Measurements from ENCODE around the gene UCHL1.
"Not testable (repeated sequence)": the region's sequence is repeated elsewhere in the genome, so short reads cannot be mapped to it uniquely, and the experiment has no call there.

The UCHL1 gene

DNA sequence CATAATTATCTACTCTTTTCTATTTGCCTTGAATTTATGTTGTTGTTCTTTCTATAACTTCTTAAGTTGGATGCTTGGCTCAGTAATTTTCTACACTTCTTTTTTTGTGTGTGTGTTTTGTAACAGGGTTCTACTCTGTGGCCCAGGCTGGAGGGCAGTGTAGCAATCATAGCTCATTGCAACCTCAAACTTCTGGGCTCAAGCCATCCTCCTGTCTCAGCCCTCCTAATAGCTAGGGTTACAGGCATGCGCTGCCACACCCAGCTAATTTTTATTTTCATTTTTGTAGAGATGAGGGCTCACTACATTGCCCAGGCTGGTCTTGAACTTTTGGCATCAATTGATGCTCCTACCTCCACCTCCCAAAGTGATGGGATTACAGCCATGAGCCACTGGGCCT, 20.7 kb upstream of the UCHL1 start:
- DNase-seq: no peak

DNA sequence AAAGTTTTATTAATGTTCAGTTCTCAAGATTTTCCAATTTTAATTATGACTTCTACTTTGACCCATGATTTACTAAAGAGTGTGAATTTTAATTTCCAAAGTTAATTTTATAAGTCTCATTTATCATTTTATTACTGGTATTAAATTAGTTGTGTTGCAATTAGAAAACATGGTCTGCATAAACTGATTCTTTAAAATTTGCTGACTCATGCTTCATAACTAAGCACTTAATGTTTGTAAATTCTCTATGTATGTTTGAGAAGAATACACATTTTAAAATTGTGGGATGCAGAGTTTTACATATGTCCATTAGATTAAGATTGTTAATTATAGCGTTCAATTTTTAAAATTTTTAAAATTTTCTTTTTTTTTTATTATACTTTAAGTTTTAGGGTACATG, 20.2 kb upstream of the UCHL1 start:
- no peak for DNase-seq

DNA sequence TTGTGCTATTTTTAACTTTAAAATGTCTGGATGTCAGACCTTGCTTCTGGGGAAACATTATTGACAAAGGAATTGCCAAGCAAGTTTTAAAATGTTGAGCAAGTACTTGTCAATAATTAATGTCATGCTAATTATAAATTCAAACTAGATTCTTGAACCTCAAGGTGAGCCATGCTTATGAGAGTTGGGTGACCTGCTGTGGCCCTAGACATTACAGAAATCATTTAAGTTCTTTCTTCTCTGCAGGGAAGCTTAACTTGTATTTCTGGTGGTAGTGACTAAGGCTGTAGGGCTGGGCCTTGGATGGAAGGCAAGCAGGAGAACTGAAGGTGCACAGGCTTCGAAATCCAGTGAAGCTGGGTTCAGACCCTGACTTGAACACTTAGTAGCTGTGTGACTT, 14.8 kb upstream of the UCHL1 start:
- DNase-seq: no peak

DNA sequence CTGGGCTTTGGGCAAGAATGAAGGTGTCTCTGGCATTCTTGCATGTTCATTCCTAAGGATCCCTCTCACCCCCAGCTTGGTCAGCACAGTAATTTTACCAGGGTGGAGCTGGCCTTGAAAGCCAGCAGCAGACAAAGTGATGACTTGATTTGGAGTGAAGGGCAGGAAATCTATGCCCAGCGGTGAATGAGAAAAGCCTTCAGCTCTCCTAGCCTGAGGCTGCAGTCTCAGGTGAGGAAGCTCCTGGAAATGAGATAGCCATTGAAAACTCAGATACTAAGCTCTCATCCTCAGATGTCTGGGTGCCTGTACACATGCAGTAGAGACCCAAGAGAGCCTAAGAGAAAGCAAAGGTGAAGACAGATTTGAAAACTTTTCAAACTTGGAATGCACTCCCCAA, 10.7 kb upstream of the UCHL1 start:
- no peak for DNase-seq

DNA sequence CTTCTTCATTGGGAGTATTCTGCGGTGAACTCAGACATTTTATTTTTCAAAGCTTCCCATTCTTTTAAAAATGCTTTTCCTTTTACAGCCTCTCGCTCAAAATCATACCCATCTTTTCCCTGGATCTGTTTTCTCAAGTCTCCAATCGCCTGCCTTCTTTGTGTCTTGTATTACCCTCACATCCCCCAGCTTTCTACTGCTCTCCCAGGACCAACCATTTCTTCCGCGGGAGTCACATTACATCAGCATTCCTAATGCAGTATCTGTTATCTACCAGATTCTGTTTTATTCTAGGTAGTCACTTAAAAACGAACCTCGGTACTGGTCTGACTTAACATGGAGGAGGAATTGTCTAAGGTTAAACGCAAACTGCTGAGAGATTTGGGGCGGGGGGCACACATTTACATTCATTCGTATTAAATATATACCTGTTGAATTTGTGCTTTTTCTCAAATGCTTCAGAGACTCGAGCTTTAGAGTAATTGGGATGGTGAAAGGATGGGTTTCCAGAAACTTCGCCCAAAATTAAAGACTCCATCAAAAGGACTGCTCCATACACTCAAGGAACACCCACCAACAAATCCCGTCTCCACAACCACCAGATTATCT, 493 bp upstream of the UCHL1 start:
- peak in 8 of 58 donors; percentile 9 to 56 (median 27) for DNase-seq

DNA sequence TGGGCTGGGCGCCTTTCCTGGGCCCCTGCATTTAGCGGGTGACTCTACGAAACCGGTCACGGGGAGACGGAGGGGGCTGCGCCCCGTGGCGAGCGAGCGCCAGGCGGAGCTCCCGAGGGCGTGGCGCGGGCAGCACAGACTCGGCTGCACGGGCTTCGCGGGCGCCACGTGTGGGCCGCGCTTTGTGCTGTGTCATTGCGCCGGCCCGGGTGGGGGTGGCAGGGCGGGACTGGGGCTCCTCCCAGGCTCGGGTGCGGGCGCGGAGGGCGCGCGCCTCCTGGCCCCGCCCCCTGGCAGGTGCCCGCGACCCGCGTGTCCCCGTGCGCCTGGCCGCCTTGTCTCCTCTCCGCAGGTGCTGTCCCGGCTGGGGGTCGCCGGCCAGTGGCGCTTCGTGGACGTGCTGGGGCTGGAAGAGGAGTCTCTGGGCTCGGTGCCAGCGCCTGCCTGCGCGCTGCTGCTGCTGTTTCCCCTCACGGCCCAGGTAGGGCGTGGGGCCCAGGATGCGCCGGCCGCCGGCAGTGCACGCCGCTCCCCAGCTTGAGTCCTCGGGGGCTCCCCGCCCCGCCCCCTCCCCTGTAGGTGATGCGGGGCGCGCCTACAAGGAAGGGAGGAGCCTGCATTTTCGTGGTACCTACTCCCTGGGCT, 651 bp downstream of the UCHL1 start:
- DNase-seq: peak in 51 of 58 donors; percentile 12 to 82 (median 48)

DNA sequence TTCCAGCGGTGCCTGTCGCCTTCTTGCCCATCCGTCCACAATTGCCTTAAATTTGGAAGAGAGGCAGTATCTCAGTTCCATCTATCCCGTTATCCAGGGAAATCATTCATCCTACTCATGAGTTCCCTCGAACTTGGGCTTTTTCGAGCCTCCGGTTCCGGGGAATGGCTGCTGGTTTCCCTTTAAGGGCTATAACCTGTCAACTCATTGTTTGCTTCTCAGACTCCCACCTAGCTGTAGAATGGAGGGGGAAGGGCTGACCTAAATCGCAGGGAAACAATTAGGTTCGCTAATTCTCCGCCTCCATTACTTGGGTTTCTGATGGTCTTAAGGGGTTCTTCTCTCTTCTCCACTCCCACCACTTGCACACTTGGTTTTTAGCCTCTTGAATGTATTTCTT, 1.2 kb downstream of the UCHL1 start:
- peak in 2 of 58 donors; percentile 22 to 25 for DNase-seq

DNA sequence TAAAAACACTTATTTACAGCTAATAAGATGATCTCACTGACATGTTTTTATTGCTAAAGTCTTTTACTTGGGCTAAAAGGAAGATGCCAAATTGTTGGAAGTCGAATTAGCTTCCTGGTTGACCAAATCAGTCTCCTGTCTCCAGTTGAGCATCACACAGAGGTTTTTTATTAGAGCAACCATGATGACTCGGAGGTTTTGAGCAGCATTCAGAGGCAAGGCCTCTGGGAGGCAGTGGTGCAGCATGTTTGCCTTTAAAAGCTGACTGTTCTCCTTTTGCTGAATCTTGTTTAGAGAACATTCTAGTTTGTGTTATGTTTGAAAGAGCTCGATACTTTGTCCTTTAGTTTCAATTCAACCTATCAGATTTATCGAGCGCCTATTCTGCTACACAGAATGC, 2.1 kb downstream of the UCHL1 start:
- DNase-seq: peak in 45 of 58 donors; percentile 3 to 83 (median 30)

DNA sequence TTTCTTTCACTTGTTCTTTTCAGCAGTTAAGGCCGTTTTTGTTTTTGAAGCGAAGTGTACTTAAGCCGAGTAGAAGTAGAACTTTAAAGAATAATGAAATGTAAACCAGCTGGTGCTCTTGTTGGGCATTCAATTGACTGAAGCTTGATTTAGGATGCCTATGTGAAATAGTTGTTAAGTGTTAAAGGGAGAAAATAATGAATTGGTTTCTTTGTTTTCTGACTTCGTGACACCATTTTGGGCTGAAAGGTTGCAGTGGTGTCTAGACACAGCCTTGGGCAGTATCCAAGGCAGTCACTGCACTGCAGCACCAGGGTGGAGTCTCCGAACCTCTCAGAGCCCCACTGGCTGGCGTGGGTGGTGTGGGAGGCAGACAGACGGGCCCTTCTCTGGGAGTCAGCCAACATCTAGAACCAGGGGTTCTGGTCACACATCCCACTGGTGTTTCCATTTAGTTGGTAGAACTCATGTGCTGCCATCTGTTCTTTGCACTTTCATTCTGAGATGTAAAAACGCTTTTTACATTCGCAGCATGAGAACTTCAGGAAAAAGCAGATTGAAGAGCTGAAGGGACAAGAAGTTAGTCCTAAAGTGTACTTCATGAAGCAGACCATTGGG, 3.5 kb downstream of the UCHL1 start:
- DNase-seq: peak in 31 of 58 donors; percentile 1 to 55 (median 19)

DNA sequence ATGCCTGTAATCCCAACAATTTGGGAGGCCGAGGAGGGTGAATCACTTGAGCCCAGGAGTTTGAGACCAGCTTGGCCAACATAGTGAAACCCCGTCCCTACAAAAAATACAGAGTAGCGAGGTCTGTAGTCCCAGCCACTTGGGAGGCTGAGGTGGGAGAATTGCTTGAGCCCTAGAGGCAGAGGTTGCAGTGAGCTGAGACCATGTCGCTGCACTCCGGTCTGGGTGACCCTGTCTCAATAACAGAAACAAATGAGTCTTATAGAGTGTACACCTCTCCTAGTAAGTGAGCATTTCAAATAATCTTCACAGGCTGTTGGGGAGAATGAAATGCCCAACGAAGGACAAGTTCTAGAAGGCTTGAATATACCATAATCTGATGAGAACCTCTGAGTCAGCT, 5.5 kb downstream of the UCHL1 start:
- DNase-seq: no peak

DNA sequence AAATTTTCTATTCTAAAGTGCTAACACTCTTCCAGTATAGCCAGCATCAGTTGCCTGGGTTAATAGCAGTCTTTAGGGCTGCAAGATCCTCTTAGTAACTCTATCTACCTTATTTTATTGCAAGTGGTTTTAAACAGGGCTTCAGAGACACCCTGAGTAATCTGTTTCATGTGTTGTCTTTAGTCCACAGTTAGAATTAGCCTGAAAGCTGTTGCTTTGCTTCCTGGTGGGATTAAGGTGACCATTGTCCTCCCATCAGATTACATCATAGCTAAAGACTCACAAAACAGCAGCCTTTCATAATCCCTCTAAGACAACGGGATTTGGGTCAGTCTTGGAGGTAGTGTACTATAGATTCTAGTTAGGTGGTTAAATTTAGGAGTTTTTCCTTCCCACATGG, 7.5 kb downstream of the UCHL1 start:
- no peak for DNase-seq

DNA sequence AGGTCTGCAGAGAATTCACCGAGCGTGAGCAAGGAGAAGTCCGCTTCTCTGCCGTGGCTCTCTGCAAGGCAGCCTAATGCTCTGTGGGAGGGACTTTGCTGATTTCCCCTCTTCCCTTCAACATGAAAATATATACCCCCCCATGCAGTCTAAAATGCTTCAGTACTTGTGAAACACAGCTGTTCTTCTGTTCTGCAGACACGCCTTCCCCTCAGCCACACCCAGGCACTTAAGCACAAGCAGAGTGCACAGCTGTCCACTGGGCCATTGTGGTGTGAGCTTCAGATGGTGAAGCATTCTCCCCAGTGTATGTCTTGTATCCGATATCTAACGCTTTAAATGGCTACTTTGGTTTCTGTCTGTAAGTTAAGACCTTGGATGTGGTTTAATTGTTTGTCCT, 11.3 kb downstream of the UCHL1 start:
- no peak for DNase-seq

DNA sequence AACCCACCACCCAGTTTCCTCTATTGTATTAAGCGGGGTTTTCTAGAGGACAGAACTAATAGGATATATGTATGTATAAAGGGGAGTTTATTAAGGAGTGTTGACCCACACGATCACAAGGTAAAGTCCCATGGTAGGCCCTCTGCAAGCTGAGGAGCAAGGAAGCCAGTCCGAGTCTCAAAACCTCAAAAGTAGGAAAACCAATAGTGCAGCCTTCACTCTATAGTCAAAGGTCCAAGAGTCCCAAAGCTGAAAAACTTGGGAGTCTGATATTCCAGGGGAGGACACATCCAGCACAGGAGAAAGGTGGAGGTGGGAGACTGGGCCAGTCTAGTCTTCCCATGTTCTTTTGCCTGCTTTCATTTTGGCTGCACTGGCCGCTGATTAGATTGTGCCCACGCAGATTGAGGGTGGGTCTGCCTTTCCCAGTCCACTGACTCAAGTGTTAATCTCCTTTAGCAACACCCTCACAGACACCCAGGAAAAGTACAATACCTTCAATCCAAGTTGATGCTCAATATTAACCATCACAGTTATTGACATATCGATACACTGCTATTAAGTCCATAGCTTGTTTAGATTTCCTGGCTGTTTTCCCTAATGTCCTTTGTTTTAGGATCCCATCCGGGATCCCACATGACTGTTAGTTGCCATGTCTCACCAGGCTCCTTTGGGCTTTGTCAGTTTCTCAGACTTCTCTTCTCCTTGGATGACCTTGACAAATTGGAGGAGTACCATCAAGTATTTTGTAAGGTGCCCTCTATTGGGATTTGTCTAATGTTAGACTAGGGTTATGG, 12.2 kb downstream of the UCHL1 start:
- DNase-seq: no peak

DNA sequence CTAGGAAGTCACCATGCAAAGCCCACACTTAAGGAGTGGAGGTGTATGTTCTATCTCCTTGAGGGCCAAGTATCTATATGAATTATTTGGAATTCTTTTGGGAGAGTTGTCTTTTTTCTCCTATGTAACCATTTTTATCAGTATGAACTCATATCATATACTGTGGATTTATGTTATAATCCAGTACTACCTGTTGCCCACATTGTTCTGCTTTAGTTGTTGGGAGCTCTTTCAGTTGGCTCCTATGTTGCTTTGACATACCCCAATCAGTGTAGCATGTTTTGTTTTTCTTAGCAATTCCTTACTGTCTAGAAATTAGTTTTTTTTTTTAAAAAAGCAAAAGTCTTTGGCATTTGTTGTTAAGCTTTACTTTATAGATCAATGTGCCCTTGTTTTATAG, 13.0 kb downstream of the UCHL1 start:
- DNase-seq: no peak

DNA sequence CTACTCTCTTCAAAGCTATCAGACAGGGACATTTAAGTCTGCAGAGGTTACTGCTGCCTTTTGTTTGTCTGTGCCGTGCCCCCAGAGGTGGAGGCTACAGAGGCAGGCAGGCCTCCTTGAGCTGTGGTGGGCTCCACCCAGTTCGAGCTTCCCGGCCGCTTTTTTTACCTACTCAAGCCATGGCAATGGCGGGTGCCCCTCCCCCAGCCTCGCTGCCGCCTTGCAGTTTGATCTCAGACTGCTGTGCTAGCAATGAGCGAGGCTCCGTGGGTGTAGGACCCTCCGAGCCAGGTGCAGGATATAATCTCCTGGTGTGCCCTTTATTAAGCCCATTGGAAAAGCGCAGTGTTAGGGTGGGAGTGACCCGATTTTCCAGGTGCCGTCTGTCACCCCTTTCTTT, 19.2 kb downstream of the UCHL1 start:
- not testable (repeated sequence) for DNase-seq

DNA sequence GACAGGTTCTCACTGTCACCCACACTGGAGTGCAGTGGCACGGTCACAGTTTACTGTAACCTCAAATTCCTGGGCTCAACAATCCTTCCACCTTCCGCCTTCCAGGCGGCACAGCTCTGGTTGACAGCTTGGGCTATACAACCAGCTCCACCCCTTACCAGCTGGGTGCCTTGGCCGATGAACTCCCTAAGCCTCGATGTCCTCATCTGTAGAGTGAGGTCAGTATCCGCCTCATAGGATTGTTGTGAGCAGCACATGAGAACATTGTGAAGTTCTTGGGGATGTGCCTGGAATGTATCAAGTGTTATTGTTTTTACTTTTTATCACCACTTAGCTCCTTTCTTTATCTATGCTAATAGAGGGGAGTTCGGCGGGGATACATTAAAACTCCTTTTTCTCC, 23.3 kb downstream of the UCHL1 start:
- no peak for DNase-seq

DNA sequence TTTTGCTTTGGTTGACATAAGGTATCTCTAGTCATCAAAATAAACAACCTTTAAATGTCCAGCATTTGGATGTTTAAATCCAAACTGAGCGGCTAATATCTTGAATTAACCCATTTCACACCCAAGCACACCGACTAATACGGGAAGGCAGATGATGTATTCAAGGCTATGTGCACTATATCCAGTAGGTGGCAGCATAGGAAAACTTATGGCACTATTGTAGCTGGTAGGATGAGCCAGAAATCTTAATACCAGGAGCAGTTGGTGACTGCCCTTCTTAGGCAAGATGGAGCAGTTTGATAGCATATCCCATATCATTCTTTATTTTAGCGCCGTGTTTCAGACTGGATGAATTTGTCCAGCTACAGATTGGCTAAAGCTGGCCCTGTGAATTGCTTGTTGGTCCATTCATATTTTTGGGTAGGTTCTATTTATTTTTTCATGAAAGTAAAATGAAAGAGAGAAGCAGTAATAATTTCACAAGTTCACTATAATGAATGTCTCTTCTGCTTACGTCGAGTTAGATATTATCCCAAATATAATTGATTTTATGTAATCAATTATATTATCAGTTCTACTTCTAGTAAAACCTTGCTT, 24.4 kb downstream of the UCHL1 start:
- DNase-seq: peak in 27 of 58 donors; percentile 4 to 81 (median 24)

DNA sequence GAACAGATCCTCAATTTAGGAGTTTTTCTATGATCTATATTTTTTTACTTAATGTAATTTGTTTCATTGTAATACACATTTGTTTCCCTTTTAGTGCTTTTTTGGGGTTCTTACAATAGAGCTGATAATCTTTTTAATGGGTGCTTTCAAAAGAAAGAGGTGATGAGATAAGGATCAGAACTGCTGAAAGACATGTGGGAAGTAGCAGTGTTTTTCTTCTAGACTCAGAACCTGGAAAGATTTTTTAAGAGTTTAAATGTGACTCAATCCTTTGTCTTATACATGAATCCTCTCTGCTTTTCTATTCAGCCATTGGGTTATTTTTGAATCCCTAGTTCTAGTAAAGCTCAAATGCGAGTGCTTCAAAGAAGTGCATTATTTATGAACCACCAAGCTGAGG, 25.6 kb downstream of the UCHL1 start:
- DNase-seq: no peak

DNA sequence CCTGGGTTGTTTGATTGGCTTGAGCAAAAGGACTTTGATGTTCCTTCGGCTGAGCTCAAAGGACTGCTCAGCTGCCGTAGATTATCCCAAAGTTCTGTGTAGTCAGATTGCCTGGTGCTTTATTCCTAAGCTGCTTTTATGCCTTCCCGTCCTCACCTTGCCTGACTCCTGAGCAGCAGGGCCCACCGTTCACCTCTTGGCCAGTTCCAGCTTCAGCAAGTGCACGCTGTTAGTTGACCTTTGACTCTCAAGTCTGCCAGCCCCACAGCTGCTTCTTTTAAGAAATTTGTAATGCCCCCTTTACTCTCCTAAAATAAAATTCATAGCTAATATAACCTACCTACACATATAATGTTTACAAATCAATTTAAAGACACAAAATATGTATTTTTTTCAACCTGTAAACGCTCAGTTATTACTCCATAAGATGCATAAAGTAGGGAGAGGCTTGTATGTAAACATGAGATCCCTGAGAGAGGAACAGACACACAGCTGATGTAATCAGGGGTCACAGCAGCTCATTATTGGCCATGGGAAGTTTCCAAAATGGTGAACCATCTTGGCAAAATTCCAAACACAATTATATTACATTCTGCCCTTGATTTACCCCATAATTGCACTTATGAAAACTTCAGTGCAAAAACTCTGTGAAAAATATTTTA, 28.6 kb downstream of the UCHL1 start:
- no peak for DNase-seq

DNA sequence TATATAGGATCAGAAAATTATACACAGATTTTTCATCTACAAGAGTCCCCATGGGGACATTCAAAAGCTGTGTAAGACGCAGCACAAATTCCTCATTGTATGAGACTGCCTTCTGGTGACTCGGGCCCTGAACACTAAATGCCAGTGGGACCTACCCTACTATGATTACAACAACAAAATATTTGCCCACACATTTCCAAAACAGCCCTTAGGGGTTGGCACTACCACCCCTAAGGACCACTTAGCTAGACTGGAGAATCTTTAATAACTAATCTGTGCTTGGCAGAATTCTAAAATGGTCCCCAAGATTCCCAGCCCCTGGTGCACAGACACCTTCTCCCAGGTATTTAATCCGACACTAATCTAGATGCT, 29.1 kb downstream of the UCHL1 start:
- no peak for DNase-seq

DNA sequence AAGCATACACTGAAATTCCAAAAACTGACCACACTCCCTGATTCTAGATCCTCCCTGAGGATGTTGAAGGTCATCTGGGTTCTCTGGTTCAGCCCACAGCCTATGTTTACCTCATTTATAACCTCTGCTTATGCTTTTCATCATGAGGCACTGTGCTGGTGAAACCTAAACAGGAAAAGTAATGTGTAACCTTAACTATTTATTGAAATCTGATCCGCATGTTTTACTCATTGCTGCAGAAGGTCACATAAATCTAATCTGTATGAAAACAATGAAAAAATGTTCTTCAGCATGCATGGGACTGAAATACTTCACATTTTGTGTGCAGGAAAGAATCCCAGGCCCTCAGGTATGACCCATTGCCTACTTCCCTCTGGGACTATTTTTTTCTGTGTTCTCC, 30.3 kb downstream of the UCHL1 start:
- no peak for DNase-seq
